ENCODE data around the gene EGFR. TPM values are rescaled to one million over a fixed set of nuclear protein-coding genes. Genes with fewer than 3 reads are reported as not detected.

Gene EGFR
- total and polyA plus RNA-seq, 2 donors (not counting 1 experiment from before 2014, with no cell fraction given), result 55.3 to 62.8 TPM

DNA sequence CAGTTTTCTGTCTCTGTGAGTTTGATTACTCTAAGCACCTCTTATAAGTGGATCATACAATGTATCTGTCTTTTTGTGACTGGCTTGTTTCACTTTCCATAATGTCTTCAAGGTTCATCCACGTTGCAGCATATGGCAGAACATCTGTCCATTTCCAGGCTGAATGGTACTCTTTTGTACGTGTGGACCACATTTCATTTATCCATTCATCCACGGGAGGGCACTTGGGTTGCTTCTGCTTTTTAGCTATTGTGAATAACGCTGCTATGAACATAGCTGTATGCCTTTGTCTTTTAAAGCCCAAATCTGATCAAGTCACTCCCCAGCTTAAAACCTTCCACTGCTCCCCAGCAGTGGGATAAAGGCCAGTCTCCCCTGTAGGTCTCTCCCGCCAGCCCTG is 31.5 kb downstream of the EGFR start:
- Histone ChIP-seq H3K9ac (ENCODE audit: insufficient read depth, low read length) (no peak overlapping the region), H3K36me3 (ENCODE audit: control insufficient read depth, insufficient read depth, low read length) (no peaks in the 10 kb centered on the region), H3K79me2 (ENCODE audit: control insufficient read depth, insufficient read depth, low read length) (peaks cover 97% of the 10 kb centered on the region), H4K20me1 (ENCODE audit: control insufficient read depth, extremely low read depth, insufficient read depth, low read length) (no peaks in the 10 kb centered on the region), H3K4me3 (replicated peaks in 1 of 4; ENCODE audit: control extremely low read depth in 1 of 4, insufficient read depth in 1 of 4, low read depth in 3 of 4, low read length in 4 of 4) (no peak overlapping the region), H3K9me3 (ENCODE audit: control insufficient read depth, insufficient read depth, low read depth, low read length) (no peaks in the 10 kb centered on the region), H3K27ac (ENCODE audit: insufficient read depth, low read length) (no peak overlapping the region), H3K4me2 (ENCODE audit: extremely low read depth, insufficient read depth, low read length) (no peak overlapping the region), H2AFZ (ENCODE audit: low read length) (no peak overlapping the region), H3K27me3 (ENCODE audit: control insufficient read depth, insufficient read depth, low read length) (no peaks in the 10 kb centered on the region), H3K4me1 (ENCODE audit: control insufficient read depth, extremely low read depth, insufficient read depth, low read length) (peaks cover 33% of the 10 kb centered on the region)
- no peak for TF ChIP-seq EZH2 (IDR thresholded peaks at IDR 0.05; ENCODE audit: low read length, missing control alignments)
- TF ChIP-seq, protein P1, sequence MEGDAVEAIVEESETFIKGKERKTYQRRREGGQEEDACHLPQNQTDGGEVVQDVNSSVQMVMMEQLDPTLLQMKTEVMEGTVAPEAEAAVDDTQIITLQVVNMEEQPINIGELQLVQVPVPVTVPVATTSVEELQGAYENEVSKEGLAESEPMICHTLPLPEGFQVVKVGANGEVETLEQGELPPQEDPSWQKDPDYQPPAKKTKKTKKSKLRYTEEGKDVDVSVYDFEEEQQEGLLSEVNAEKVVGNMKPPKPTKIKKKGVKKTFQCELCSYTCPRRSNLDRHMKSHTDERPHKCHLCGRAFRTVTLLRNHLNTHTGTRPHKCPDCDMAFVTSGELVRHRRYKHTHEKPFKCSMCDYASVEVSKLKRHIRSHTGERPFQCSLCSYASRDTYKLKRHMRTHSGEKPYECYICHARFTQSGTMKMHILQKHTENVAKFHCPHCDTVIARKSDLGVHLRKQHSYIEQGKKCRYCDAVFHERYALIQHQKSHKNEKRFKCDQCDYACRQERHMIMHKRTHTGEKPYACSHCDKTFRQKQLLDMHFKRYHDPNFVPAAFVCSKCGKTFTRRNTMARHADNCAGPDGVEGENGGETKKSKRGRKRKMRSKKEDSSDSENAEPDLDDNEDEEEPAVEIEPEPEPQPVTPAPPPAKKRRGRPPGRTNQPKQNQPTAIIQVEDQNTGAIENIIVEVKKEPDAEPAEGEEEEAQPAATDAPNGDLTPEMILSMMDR (conservative IDR thresholded peaks at IDR 0.05 in 1 of 2, IDR thresholded peaks at IDR 0.05 in 1 of 2; ENCODE audit: low read depth in 1 of 2, low read length in 2 of 2), result no peak
- no peak for DNase-seq (ENCODE audit: low read depth in 2 of 2)

- H3K27ac ChIP-seq (ENCODE audit: insufficient read depth, low read length), result peak overlapping the region; percentile 82
- H3K4me1 ChIP-seq (ENCODE audit: control insufficient read depth, extremely low read depth, insufficient read depth, low read length), result peaks cover 44% of the 10 kb centered on the region
- peaks cover 97% of the 10 kb centered on the region for H3K79me2 ChIP-seq (ENCODE audit: control insufficient read depth, insufficient read depth, low read length)
- H3K9ac ChIP-seq (ENCODE audit: insufficient read depth, low read length), result no peak overlapping the region
- H3K36me3 ChIP-seq (ENCODE audit: control insufficient read depth, insufficient read depth, low read length), result no peaks in the 10 kb centered on the region
- no peaks in the 10 kb centered on the region for H4K20me1 ChIP-seq (ENCODE audit: control insufficient read depth, extremely low read depth, insufficient read depth, low read length)
- H3K27me3 ChIP-seq (ENCODE audit: control insufficient read depth, insufficient read depth, low read length), result no peaks in the 10 kb centered on the region
- DNase-seq (ENCODE audit: low read depth in 2 of 2), result peak; percentile 56 to 90
- H2AFZ ChIP-seq (ENCODE audit: low read length), result no peak overlapping the region
- peak overlapping the region; percentile 64 for H3K4me2 ChIP-seq (ENCODE audit: extremely low read depth, insufficient read depth, low read length)
- TF ChIP-seq EZH2 (IDR thresholded peaks at IDR 0.05; ENCODE audit: low read length, missing control alignments), result no peak
- TF ChIP-seq, protein P1 (conservative IDR thresholded peaks at IDR 0.05 in 1 of 2, IDR thresholded peaks at IDR 0.05 in 1 of 2; ENCODE audit: low read depth in 1 of 2, low read length in 2 of 2), result no peak
- H3K9me3 ChIP-seq (ENCODE audit: control insufficient read depth, insufficient read depth, low read depth, low read length), result no peaks in the 10 kb centered on the region
- no peak overlapping the region for H3K4me3 ChIP-seq (replicated peaks in 1 of 4; ENCODE audit: control extremely low read depth in 1 of 4, insufficient read depth in 1 of 4, low read depth in 3 of 4, low read length in 4 of 4)
Observed at GRCh38 chr7:55052081-55052480, 33.3 kb downstream of the EGFR start.

- no peak for TF ChIP-seq EZH2 (IDR thresholded peaks at IDR 0.05; ENCODE audit: low read length, missing control alignments)
- TF ChIP-seq, protein P1 (conservative IDR thresholded peaks at IDR 0.05 in 1 of 2, IDR thresholded peaks at IDR 0.05 in 1 of 2; ENCODE audit: low read depth in 1 of 2, low read length in 2 of 2), result no peak
- peaks cover 44% of the 10 kb centered on the region for H3K4me1 ChIP-seq (ENCODE audit: control insufficient read depth, extremely low read depth, insufficient read depth, low read length)
- no peaks in the 10 kb centered on the region for H4K20me1 ChIP-seq (ENCODE audit: control insufficient read depth, extremely low read depth, insufficient read depth, low read length)
- no peaks in the 10 kb centered on the region for H3K27me3 ChIP-seq (ENCODE audit: control insufficient read depth, insufficient read depth, low read length)
- H3K27ac ChIP-seq (ENCODE audit: insufficient read depth, low read length), result peak overlapping the region; percentile 82
- H3K79me2 ChIP-seq (ENCODE audit: control insufficient read depth, insufficient read depth, low read length), result peaks cover 97% of the 10 kb centered on the region
- H2AFZ ChIP-seq (ENCODE audit: low read length), result no peak overlapping the region
- DNase-seq (ENCODE audit: low read depth in 2 of 2), result peak in 1 of 2 donors; percentile 70
- peak overlapping the region; percentile 64 for H3K4me2 ChIP-seq (ENCODE audit: extremely low read depth, insufficient read depth, low read length)
- H3K9ac ChIP-seq (ENCODE audit: insufficient read depth, low read length), result no peak overlapping the region
- H3K36me3 ChIP-seq (ENCODE audit: control insufficient read depth, insufficient read depth, low read length), result no peaks in the 10 kb centered on the region
- no peak overlapping the region for H3K4me3 ChIP-seq (replicated peaks in 1 of 4; ENCODE audit: control extremely low read depth in 1 of 4, insufficient read depth in 1 of 4, low read depth in 3 of 4, low read length in 4 of 4)
- no peaks in the 10 kb centered on the region for H3K9me3 ChIP-seq (ENCODE audit: control insufficient read depth, insufficient read depth, low read depth, low read length)
Observed at GRCh38 chr7:55052741-55053427, 34.1 kb downstream of the EGFR start.

All from fibroblast of lung (primary cell).